GM23338 (cell line): Measurements from ENCODE around the gene WNT7A. TPM values are rescaled to one million over a fixed set of nuclear protein-coding genes. Genes with fewer than 3 reads are reported as not detected.

Experiments used
- ATAC-seq: fragments of 200-7000 bp; cut with Tn5 transposase; 3 replicates; pipeline ENCODE4 v1.9.1; 2020
- DNase-seq: peaks from one replicate; pipeline ENCODE4 v3.0.0-alpha.2; 2015; ENCODE audit warnings: low spot score
- H2AFZ ChIP-seq: fragments of 200-600 bp; sonication (generic); 2 replicates; pipeline ENCODE4 v1.8.0; 2016; ENCODE audit warnings: antibody characterized with exemption, mild to moderate bottlenecking, moderate library complexity
- H3F3A ChIP-seq: fragments of 200-600 bp; sonication (generic); replicated peaks from 2 replicates; pipeline ENCODE4 v1.8.0; 2017; ENCODE audit warnings: antibody characterized with exemption, mixed run types, low read depth
- H3K27ac ChIP-seq: fragments of 200-600 bp; sonication (generic); 2 replicates; pipeline ENCODE4 v1.6.1; 2016; ENCODE audit warnings: low read depth
- H3K27me3 ChIP-seq: fragments of 200-600 bp; sonication (generic); 2 replicates; pipeline ENCODE4 v1.8.0; 2016; ENCODE audit warnings: mild to moderate bottlenecking, mixed run types, moderate library complexity; ENCODE audit not compliant: insufficient read depth
- H3K36me3 ChIP-seq: fragments of 200-600 bp; sonication (generic); 2 replicates; pipeline ENCODE4 v1.8.0; 2016; ENCODE audit warnings: mild to moderate bottlenecking; ENCODE audit not compliant: insufficient read depth
- H3K4me1 ChIP-seq: fragments of 200-600 bp; sonication (generic); 2 replicates; pipeline ENCODE4 v1.8.0; 2016; ENCODE audit warnings: mild to moderate bottlenecking, moderate library complexity; ENCODE audit not compliant: insufficient read depth
- H3K4me2 ChIP-seq: fragments of 200-600 bp; sonication (generic); 2 replicates; pipeline ENCODE4 v1.7.1; 2017; ENCODE audit warnings: mixed run types
- H3K4me3 ChIP-seq: fragments of 200-600 bp; sonication (generic); 2 replicates; pipeline ENCODE4 v1.6.1; 2016; ENCODE audit warnings: mixed run types
- H3K79me2 ChIP-seq: fragments of 200-600 bp; sonication (generic); replicated peaks from 2 replicates; pipeline ENCODE4 v1.8.0; 2017; ENCODE audit warnings: mild to moderate bottlenecking; ENCODE audit not compliant: insufficient read depth
- H3K9me2 ChIP-seq: fragments of 200-600 bp; sonication (generic); 2 replicates; pipeline ENCODE4 v1.8.0; 2017; ENCODE audit not compliant: insufficient read depth
- H4K20me1 ChIP-seq: fragments of 200-600 bp; sonication (generic); replicated peaks from 2 replicates; pipeline ENCODE4 v1.8.0; 2017; ENCODE audit warnings: mild to moderate bottlenecking; ENCODE audit not compliant: insufficient read depth
- H3K27ac Mint-ChIP-seq: 2 replicates; pipeline ENCODE4 v1.8.0; 2020; ENCODE audit warnings: inconsistent platforms, mild to moderate bottlenecking, moderate library complexity, mixed read lengths
- H3K27me3 Mint-ChIP-seq: 3 replicates; pipeline ENCODE4 v1.8.0; 2022; ENCODE audit warnings: low read depth, mild to moderate bottlenecking, moderate library complexity, mixed read lengths, inconsistent platforms; ENCODE audit not compliant: insufficient read depth, poor library complexity
- H3K36me3 Mint-ChIP-seq: 3 replicates; pipeline ENCODE4 v1.8.0; 2021; ENCODE audit warnings: low read depth, mild to moderate bottlenecking, inconsistent platforms, moderate library complexity, mixed read lengths
- H3K4me1 Mint-ChIP-seq: 3 replicates; pipeline ENCODE4 v1.8.0; 2020; ENCODE audit warnings: mild to moderate bottlenecking, inconsistent platforms, mixed read lengths
- H3K4me3 Mint-ChIP-seq: 3 replicates; pipeline ENCODE4 v1.8.0; 2021; ENCODE audit warnings: moderate library complexity, mild to moderate bottlenecking, inconsistent platforms, mixed read lengths
- H3K9me3 Mint-ChIP-seq: 3 replicates; pipeline ENCODE4 v1.8.0; 2020; ENCODE audit warnings: moderate library complexity, mild to moderate bottlenecking, inconsistent platforms, mixed read lengths
- CREB1 ChIP-seq: fragments of 250-450 bp; sonication (Bioruptor Pico); IDR thresholded peaks from 2 replicates; pipeline ENCODE4 v1.5.0; 2020; ENCODE audit warnings: low read depth, mild to moderate bottlenecking, moderate library complexity
- EZH2 ChIP-seq: fragments of 200-600 bp; sonication (generic); IDR thresholded peaks from one replicate; pipeline ENCODE4 v1.8.0; 2017; ENCODE audit warnings: antibody characterized with exemption, mild to moderate bottlenecking, low read depth; ENCODE audit not compliant: unreplicated experiment
- EZH2phosphoT487 ChIP-seq: fragments of 200-600 bp; sonication (generic); IDR thresholded peaks from one replicate; pipeline ENCODE4 v1.8.1; 2018; ENCODE audit warnings: antibody characterized with exemption; ENCODE audit not compliant: unreplicated experiment
- JUNB ChIP-seq: IDR thresholded peaks from one replicate; pipeline ENCODE4 v1.6.1; 2016; ENCODE audit warnings: antibody characterized with exemption; ENCODE audit not compliant: unreplicated experiment
- NANOG ChIP-seq: IDR thresholded peaks from 2 replicates; pipeline ENCODE4 v1.6.1; 2016; ENCODE audit warnings: antibody characterized with exemption, borderline replicate concordance
- POLR2AphosphoS5 ChIP-seq: IDR thresholded peaks from 2 replicates; pipeline ENCODE4 v1.6.1; 2016; ENCODE audit warnings: antibody characterized with exemption, low read depth
- STAT1 ChIP-seq: IDR thresholded peaks from one replicate; pipeline ENCODE4 v1.6.1; 2016; ENCODE audit warnings: antibody characterized with exemption; ENCODE audit not compliant: unreplicated experiment
- ZNF114 ChIP-seq: fragments of 250-450 bp; sonication (Bioruptor Pico); IDR thresholded peaks from 2 replicates; pipeline ENCODE4 v1.5.0; 2020; ENCODE audit warnings: mild to moderate bottlenecking, moderate library complexity
- ZNF331 ChIP-seq: fragments of 250-450 bp; sonication (Bioruptor Pico); IDR thresholded peaks from 2 replicates; pipeline ENCODE4 v1.5.0; 2020; ENCODE audit warnings: low read depth, mild to moderate bottlenecking, moderate library complexity
- polyA plus RNA-seq: library from polyadenylated mRNA; unstranded; fragments of >200 nt; fragmentation: Nextera tagmentation; extraction: Ambion mirVana; gene quantifications from 2 replicates; pipeline ENCODE4 v1.2.1, GENCODE V29; 2016
- total RNA-seq: library from RNA; depleted of rRNA; stranded (reverse); fragments of >200 nt; shearing (Covaris generic); gene quantifications from 2 replicates; pipeline ENCODE4 v1.2.3, GENCODE V29; 2014
- TF ChIP-seq, protein P1 (sequence below): IDR thresholded peaks from one replicate; pipeline ENCODE4 v1.6.1; 2018; ENCODE audit warnings: antibody characterized with exemption; ENCODE audit not compliant: unreplicated experiment
- TF ChIP-seq, protein P2 (sequence below), 2 experiments: fragments of 200-600 bp in 1 of 2; sonication (generic) in 1 of 2; conservative IDR thresholded peaks; 2 replicates each; pipeline versions ENCODE4 v1.5.1 to v1.6.1; 2016 to 2017; ENCODE audit warnings: antibody characterized with exemption in 2 of 2, low read depth in 2 of 2, mild to moderate bottlenecking in 2 of 2, moderate library complexity in 1 of 2
- TF ChIP-seq, protein P3 (sequence below): fragments of 250-450 bp; sonication (Bioruptor Pico); IDR thresholded peaks from 2 replicates; pipeline ENCODE4 v1.5.0; 2020; ENCODE audit warnings: mild to moderate bottlenecking, moderate library complexity
- TF ChIP-seq, protein P4 (sequence below): IDR thresholded peaks from 2 replicates; pipeline ENCODE4 v1.6.1; 2016; ENCODE audit warnings: antibody characterized with exemption

Gene WNT7A
- total and polyA plus RNA-seq, 2 experiments from 2014 or later, result not detected

DNA sequence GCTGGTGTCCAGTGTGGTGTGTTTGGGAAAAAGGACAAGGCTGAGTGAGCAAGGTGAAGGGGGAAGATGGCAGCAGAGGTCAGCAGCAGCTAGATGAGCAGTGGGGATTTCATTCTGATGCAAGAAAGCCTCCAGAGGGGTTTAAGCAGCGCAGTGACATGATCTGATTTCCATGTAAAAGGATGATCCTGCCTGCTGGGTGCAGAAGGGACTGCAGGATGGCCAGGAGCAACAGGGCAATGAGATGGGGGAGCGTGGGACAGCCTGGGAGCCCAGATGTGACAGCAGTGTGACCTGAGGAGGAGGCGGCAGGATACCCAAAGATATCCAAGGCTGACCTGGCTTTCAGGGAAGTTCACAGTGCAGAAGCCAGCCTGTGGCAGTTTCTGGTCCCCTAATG lies 6.1 kb downstream of the WNT7A start:
- H3K36me3 ChIP-seq, result no peaks in the 10 kb centered on the region
- peak overlapping the region; percentile 18; the same call in 1 of the 3 replicates for H3K4me3 Mint-ChIP-seq

More for the DNA sequence above, 6.1 kb downstream of the WNT7A start:
- H3K36me3 Mint-ChIP-seq, result no peaks in the 10 kb centered on the region; the same call in 2 of the 3 replicates
- Histone ChIP-seq H3K4me1 (peaks cover 7% of the 10 kb centered on the region), H3K4me2 (no peak overlapping the region; the same call in 1 of the 2 replicates), H4K20me1 (no peaks in the 10 kb centered on the region), H2AFZ (no peak overlapping the region), H3F3A (no peaks in the 10 kb centered on the region), H3K27ac (no peak overlapping the region), H3K4me3 (no peak overlapping the region), H3K79me2 (no peaks in the 10 kb centered on the region), H3K27me3 (peaks cover 39% of the 10 kb centered on the region), H3K9me2 (no peaks in the 10 kb centered on the region)
- no peak overlapping the region for H3K27ac Mint-ChIP-seq
- DNase-seq (peak; percentile 49), ATAC-seq (peak; percentile 57)
- TF ChIP-seq JUNB, result no peak
- TF ChIP-seq, protein P1, sequence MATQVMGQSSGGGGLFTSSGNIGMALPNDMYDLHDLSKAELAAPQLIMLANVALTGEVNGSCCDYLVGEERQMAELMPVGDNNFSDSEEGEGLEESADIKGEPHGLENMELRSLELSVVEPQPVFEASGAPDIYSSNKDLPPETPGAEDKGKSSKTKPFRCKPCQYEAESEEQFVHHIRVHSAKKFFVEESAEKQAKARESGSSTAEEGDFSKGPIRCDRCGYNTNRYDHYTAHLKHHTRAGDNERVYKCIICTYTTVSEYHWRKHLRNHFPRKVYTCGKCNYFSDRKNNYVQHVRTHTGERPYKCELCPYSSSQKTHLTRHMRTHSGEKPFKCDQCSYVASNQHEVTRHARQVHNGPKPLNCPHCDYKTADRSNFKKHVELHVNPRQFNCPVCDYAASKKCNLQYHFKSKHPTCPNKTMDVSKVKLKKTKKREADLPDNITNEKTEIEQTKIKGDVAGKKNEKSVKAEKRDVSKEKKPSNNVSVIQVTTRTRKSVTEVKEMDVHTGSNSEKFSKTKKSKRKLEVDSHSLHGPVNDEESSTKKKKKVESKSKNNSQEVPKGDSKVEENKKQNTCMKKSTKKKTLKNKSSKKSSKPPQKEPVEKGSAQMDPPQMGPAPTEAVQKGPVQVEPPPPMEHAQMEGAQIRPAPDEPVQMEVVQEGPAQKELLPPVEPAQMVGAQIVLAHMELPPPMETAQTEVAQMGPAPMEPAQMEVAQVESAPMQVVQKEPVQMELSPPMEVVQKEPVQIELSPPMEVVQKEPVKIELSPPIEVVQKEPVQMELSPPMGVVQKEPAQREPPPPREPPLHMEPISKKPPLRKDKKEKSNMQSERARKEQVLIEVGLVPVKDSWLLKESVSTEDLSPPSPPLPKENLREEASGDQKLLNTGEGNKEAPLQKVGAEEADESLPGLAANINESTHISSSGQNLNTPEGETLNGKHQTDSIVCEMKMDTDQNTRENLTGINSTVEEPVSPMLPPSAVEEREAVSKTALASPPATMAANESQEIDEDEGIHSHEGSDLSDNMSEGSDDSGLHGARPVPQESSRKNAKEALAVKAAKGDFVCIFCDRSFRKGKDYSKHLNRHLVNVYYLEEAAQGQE, result no peak
- TF ChIP-seq POLR2AphosphoS5, result no peak
- TF ChIP-seq ZNF331 (CRISPR knock-in tag), result no peak
- no peak for TF ChIP-seq CREB1 (CRISPR knock-in tag)
- no peak for TF ChIP-seq STAT1
- TF ChIP-seq, protein P2, sequence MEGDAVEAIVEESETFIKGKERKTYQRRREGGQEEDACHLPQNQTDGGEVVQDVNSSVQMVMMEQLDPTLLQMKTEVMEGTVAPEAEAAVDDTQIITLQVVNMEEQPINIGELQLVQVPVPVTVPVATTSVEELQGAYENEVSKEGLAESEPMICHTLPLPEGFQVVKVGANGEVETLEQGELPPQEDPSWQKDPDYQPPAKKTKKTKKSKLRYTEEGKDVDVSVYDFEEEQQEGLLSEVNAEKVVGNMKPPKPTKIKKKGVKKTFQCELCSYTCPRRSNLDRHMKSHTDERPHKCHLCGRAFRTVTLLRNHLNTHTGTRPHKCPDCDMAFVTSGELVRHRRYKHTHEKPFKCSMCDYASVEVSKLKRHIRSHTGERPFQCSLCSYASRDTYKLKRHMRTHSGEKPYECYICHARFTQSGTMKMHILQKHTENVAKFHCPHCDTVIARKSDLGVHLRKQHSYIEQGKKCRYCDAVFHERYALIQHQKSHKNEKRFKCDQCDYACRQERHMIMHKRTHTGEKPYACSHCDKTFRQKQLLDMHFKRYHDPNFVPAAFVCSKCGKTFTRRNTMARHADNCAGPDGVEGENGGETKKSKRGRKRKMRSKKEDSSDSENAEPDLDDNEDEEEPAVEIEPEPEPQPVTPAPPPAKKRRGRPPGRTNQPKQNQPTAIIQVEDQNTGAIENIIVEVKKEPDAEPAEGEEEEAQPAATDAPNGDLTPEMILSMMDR (conservative IDR thresholded peaks at IDR 0.05; ENCODE audit: low read depth in 2 of 2), result no peak
- no peak for TF ChIP-seq EZH2
- TF ChIP-seq, protein P3, sequence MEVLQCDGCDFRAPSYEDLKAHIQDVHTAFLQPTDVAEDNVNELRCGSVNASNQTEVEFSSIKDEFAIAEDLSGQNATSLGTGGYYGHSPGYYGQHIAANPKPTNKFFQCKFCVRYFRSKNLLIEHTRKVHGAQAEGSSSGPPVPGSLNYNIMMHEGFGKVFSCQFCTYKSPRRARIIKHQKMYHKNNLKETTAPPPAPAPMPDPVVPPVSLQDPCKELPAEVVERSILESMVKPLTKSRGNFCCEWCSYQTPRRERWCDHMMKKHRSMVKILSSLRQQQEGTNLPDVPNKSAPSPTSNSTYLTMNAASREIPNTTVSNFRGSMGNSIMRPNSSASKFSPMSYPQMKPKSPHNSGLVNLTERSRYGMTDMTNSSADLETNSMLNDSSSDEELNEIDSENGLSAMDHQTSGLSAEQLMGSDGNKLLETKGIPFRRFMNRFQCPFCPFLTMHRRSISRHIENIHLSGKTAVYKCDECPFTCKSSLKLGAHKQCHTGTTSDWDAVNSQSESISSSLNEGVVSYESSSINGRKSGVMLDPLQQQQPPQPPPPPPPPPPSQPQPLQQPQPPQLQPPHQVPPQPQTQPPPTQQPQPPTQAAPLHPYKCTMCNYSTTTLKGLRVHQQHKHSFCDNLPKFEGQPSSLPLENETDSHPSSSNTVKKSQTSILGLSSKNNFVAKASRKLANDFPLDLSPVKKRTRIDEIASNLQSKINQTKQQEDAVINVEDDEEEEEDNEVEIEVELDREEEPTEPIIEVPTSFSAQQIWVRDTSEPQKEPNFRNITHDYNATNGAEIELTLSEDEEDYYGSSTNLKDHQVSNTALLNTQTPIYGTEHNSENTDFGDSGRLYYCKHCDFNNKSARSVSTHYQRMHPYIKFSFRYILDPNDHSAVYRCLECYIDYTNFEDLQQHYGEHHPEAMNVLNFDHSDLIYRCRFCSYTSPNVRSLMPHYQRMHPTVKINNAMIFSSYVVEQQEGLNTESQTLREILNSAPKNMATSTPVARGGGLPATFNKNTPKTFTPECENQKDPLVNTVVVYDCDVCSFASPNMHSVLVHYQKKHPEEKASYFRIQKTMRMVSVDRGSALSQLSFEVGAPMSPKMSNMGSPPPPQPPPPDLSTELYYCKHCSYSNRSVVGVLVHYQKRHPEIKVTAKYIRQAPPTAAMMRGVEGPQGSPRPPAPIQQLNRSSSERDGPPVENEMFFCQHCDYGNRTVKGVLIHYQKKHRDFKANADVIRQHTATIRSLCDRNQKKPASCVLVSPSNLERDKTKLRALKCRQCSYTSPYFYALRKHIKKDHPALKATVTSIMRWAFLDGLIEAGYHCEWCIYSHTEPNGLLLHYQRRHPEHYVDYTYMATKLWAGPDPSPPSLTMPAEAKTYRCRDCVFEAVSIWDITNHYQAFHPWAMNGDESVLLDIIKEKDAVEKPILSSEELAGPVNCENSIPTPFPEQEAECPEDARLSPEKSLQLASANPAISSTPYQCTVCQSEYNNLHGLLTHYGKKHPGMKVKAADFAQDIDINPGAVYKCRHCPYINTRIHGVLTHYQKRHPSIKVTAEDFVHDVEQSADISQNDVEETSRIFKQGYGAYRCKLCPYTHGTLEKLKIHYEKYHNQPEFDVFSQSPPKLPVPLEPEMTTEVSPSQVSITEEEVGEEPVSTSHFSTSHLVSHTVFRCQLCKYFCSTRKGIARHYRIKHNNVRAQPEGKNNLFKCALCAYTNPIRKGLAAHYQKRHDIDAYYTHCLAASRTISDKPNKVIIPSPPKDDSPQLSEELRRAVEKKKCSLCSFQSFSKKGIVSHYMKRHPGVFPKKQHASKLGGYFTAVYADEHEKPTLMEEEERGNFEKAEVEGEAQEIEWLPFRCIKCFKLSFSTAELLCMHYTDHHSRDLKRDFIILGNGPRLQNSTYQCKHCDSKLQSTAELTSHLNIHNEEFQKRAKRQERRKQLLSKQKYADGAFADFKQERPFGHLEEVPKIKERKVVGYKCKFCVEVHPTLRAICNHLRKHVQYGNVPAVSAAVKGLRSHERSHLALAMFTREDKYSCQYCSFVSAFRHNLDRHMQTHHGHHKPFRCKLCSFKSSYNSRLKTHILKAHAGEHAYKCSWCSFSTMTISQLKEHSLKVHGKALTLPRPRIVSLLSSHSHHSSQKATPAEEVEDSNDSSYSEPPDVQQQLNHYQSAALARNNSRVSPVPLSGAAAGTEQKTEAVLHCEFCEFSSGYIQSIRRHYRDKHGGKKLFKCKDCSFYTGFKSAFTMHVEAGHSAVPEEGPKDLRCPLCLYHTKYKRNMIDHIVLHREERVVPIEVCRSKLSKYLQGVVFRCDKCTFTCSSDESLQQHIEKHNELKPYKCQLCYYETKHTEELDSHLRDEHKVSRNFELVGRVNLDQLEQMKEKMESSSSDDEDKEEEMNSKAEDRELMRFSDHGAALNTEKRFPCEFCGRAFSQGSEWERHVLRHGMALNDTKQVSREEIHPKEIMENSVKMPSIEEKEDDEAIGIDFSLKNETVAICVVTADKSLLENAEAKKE (CRISPR knock-in tag), result no peak
- no peak for TF ChIP-seq NANOG
- no peak for TF ChIP-seq ZNF114
- TF ChIP-seq, protein P4, sequence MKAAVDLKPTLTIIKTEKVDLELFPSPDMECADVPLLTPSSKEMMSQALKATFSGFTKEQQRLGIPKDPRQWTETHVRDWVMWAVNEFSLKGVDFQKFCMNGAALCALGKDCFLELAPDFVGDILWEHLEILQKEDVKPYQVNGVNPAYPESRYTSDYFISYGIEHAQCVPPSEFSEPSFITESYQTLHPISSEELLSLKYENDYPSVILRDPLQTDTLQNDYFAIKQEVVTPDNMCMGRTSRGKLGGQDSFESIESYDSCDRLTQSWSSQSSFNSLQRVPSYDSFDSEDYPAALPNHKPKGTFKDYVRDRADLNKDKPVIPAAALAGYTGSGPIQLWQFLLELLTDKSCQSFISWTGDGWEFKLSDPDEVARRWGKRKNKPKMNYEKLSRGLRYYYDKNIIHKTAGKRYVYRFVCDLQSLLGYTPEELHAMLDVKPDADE, result no peak
- no peak for TF ChIP-seq EZH2phosphoT487
- H3K4me1 Mint-ChIP-seq, result peaks cover 24% of the 10 kb centered on the region
- peaks cover 47% of the 10 kb centered on the region for H3K27me3 Mint-ChIP-seq
- no peaks in the 10 kb centered on the region for H3K9me3 Mint-ChIP-seq
